Activated CD8-positive, alpha-beta memory T cell treated with anti-CD3 and anti-CD28 coated beads for 24 hours (primary cell): ENCODE measurements around the gene NPR3.

Source experiments
- DNase-seq: peaks from one replicate; pipeline ENCODE4 v3.0.0-alpha.2; 2020

The NPR3 gene

GRCh38 chr5:32712481-32713360, 1.6 kb downstream of the NPR3 start:
- DNase-seq, result peak; percentile 62

GRCh38 chr5:32713361-32713769, 2.2 kb downstream of the NPR3 start:
- DNase-seq, result no peak

DNA sequence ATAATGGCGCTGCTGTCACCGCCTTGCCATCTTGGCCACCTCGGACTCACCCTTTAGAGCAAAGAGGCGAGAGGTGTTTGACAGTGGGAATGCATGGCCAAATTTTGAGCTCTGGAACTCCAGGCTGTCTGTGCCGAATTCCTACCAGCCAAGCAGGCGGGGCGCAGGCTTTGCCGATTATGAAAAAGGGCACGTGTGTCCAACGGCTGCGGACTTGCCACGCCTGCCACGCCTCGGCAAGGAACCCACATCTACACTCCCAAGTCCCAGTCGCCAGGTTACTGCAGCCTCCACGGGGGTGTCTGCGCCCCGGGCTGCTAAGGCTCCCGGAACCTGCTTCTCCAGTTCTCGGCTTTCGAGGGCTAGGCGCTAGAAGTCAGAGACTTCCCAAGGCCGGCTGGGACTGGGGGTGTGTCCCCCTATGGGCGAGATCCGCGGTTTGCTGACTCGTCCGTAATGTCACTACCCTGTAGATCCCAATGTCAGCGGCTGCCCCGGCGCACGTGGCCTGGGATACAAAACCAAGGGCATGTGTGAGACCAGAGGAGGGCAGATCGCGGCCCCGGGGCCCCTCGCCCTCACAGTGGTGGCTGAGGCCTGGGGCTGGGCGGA, 2.8 kb downstream of the NPR3 start:
- DNase-seq, result no peak

DNA sequence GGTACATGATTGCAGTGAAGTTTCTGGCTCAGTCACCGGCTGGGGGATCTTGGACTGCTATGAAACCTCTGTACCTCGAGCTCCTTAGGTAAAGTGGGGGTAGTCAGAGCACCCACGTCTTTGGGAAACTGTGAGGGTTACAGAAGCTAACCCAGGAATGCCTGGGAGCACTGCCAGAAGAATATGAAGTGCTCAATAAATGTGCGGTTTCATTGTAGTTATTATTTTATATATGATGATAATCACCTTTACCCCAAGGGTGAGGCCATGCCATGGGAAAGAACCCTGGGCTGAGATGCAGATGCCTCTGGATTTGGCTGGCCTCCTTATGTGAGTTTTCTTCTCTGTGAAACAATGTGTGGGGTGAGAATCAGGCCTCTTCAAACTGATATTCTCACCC, 3.7 kb downstream of the NPR3 start:
- no peak for DNase-seq

DNA sequence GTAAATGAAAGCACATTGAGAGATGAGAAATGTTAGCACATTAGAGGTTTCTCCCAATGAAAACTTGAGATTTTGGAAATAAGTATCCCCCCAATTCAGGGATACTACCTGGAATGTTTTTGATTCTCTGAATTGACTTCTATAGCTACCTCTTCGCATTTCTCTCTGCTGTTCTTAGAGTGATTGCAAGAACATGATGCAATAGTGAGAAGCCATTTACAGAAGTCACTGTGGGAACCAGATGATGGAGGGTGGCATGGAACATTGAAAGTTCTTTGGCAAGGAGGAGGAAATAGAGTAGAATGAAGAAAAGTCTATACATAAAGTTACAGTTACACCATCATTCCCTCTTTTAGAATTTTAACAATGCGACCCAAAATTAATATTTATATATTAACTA, 9.2 kb downstream of the NPR3 start:
- DNase-seq, result no peak

- no peak for DNase-seq
These were observed 10.5 kb downstream of the NPR3 start for GRCh38 chr5:32721626-32722025.

- no peak for DNase-seq
These were observed 11.8 kb downstream of the NPR3 start for GRCh38 chr5:32722957-32723356.

GRCh38 chr5:32724526-32724925, 13.4 kb downstream of the NPR3 start:
- DNase-seq, result no peak

DNA sequence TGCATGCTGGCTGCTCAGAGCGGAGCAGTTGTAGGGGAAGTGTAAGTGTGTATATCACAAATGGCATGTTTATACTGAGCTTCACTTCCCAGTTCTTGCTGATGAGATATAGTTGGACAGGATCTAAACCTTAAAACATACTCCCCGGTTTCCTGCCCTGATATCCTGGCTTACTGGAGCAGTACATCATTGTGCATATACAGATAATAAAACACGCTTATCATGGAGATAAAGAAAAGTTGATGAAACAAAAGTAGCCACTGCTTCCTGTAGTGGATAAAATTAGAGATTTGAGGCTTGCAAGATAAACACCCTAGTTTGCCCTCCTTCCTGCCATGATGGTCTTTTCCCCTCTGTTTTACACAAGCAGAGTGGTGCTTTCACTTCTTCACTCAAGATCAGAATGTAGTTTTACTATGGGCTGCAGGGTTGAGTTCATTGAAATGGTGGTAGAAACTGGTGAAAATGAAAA, 15.0 kb downstream of the NPR3 start:
- no peak for DNase-seq

GRCh38 chr5:32729651-32730050, 18.5 kb downstream of the NPR3 start:
- DNase-seq, result no peak

- DNase-seq, result no peak
These were observed 22.6 kb downstream of the NPR3 start for GRCh38 chr5:32733590-32734340.

DNA sequence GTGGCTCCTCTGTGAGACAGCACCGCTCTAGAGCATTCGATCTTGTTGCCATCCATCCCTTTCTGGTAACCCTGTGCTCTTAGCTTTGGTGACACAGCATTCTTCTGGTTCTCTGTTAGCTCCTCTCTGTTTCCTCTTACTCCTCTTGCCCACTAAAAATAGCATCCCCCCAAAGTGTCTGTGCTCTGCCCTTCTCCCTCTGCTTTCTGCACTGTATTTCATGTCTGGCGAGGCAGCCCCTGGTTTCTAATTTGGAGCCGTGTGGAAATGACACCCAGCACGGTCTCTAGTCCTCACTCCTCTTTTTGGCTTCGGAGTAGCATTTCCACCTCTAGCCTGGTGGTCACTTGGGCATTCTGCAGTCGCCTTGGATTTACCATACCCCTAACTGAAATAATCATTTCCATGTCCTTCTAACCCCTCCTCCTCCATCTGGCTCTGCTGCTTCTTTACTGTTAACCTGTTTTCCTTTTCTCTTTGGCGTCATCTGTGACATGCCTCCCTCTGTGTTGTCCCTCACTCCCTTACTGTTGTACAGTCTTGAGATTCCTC, 23.8 kb downstream of the NPR3 start:
- no peak for DNase-seq

DNA sequence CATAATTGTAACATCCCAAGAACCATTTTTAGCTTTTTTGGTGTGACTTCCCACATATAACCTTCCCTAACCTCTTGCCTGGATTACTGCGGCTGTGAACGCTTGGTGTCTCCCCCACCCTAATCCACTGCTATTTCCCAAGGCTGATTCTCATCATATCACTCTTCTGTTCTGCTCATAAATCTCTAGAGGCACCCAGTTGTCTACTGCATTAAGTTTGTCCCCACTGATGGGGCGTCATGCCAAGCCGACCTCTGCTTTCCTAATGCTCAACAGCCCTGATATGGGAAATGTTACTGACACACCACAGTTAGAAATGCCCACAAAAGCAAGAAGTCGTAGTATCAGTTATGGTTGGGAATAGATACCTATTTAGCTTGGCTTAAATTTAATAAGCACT, 24.4 kb downstream of the NPR3 start:
- DNase-seq, result no peak

- DNase-seq, result no peak
These were observed 25.7 kb downstream of the NPR3 start for GRCh38 chr5:32736842-32737241.

- DNase-seq, result no peak
These were observed 29.5 kb downstream of the NPR3 start for GRCh38 chr5:32740651-32741050.

DNA sequence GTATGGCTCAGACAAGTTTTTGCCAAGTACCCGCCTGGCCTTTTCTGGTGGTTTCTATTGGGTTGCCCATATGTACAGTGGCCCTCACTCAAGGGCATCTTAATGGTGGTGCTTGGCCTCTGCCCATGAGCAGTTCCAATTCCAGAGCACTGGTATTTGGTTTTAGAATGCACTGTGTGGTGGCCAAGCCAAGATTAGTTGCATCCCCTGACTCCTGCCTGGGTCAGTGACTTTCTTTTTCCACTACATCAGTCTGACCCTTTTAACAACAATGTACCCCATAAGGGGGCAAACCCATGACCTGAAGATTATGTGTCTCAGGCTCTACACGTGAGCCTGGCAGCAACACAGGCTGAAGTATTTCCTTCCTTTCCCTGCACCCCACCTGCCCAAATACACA, 34.2 kb downstream of the NPR3 start:
- DNase-seq, result no peak

DNA sequence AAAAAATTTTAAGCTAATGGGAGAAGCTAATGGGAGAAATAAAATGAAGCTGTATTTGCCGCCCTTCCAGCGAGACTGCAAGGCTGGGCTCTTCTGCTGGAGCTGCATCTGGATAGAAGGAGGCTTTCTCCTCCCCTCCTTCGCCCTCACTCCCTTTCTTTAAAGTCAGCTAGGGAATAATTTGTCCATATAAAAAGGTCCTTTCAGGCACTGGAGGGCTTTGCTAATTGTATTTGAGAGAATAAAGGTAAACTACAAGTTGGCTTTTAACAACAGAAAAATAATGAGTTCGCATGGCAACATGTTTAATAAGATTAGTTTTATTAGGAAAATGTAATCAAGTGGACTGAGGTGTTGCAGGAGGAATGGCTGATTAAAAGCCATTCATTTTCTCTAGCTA, 41.3 kb downstream of the NPR3 start:
- no peak for DNase-seq

- no peak for DNase-seq
These were observed 41.9 kb downstream of the NPR3 start for GRCh38 chr5:32753051-32753450.

DNA sequence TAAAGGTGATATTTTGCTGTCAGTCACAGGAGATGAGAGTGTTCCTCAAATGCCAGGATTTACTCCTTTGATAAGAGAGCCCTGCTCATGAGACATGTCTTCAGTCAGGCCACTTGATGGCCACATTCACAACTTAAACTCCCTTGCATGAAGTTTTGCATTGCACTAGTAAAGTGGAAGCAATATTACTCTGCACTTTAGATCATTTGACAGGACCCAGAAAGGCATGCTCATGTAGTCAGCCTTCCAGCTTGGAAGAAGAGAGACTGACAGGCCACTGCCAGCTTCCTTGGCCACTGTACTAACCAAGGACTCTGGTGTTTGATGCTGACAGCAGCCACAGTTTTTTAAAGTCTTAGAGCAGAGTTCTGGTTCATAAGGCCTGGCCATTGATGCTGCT, 42.6 kb downstream of the NPR3 start:
- DNase-seq, result no peak

DNA sequence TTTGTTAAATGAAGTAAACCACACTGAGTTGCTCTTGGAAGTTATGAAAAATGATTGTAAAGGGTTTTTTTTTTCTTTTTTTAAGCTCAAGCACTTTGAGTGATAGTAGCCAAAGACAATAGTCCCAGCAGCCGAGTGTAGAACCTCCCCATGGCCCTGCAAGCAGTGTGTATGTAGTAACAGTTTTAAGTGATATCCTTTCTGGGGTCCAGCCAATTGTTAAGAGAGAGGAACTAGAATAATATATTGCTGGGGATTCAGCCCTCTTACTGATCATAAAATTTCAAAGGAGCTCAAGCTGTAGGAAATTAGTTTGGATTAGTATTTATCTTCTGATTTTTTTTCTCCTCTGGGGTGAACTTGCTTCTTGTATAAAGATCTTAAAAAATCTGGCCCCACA, 43.2 kb downstream of the NPR3 start:
- DNase-seq, result no peak

DNA sequence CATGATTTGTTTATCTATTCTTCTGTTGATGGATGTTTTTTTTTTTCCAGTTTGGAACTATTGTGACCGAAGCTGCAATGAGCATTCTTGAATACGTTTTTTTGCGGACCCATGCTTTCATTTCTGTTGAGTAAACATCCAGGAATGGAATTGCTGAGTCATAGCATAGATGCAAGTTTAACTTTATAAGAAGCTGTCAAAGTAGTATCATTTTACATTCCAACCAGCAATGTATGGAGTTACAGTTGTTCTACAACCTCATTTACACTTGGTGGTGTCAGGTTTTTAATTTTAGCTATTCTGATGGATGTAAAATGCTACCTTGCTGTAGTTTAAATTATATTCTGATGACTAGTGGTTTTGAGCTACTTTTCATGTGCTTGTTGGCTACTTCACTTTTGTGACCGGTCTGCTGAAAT, 49.0 kb downstream of the NPR3 start:
- no peak for DNase-seq

- no peak for DNase-seq
These were observed 54.1 kb downstream of the NPR3 start for GRCh38 chr5:32765266-32765665.

GRCh38 chr5:32767948-32768467, 56.9 kb downstream of the NPR3 start:
- DNase-seq, result no peak
